ENCODE data around the gene MUC6. TPM values are rescaled to one million over a fixed set of nuclear protein-coding genes. Genes with fewer than 3 reads are reported as not detected.

The MUC6 gene
- total RNA-seq, 2 donors from 2014 or later = 0.10 TPM; not detected in 1

DNA sequence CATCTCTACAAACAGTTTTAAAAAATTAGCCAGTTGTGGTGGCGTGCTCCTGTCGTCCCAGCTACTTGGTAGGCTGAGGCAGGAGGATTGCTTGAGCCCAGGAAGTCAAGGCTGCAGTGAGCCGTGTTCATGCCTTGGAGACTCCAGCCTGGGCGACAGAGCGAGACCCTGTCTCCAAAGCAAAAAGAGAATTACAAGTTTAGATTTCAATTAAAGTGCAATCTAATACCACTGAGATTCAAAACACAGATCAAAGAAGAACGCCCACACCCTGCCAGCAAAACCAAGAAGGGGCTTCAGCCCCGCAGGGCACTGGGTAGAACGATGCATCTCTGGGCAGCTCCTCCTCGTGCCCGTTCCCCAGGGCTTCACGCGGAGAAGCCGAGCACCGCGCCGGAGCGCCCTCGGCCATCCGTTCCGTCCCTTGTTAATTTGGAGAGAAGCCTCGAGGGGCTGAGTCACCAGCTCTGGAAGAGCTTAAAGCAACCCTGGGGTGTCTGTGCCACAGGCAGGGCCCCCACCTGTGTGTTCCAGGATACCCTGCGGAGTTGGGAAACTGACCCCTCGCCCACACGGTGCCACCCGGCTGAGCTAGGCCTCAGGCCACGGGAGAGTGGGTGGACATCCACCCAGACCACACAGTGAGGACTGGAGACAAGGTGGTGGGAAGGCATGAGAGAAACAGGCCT, 63.9 kb downstream of the MUC6 start:
- DNase-seq = no peak
- Histone ChIP-seq H3K4me1 (no peaks in the 10 kb centered on the region), H3K27ac (no peak overlapping the region), H3K9ac (ENCODE audit: low read depth in 2 of 2, low read length in 2 of 2) (no peak overlapping the region), H3K9me3 (no peaks in the 10 kb centered on the region), H3K4me3 (no peak overlapping the region), H3K36me3 (peaks cover 9% of the 10 kb centered on the region), H3K27me3 (no peaks in the 10 kb centered on the region)
- TF ChIP-seq, protein P1, sequence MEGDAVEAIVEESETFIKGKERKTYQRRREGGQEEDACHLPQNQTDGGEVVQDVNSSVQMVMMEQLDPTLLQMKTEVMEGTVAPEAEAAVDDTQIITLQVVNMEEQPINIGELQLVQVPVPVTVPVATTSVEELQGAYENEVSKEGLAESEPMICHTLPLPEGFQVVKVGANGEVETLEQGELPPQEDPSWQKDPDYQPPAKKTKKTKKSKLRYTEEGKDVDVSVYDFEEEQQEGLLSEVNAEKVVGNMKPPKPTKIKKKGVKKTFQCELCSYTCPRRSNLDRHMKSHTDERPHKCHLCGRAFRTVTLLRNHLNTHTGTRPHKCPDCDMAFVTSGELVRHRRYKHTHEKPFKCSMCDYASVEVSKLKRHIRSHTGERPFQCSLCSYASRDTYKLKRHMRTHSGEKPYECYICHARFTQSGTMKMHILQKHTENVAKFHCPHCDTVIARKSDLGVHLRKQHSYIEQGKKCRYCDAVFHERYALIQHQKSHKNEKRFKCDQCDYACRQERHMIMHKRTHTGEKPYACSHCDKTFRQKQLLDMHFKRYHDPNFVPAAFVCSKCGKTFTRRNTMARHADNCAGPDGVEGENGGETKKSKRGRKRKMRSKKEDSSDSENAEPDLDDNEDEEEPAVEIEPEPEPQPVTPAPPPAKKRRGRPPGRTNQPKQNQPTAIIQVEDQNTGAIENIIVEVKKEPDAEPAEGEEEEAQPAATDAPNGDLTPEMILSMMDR (IDR thresholded peaks at IDR 0.05) = no peak
- intact Hi-C loops (cut with DNase I) = no loop called here

DNA sequence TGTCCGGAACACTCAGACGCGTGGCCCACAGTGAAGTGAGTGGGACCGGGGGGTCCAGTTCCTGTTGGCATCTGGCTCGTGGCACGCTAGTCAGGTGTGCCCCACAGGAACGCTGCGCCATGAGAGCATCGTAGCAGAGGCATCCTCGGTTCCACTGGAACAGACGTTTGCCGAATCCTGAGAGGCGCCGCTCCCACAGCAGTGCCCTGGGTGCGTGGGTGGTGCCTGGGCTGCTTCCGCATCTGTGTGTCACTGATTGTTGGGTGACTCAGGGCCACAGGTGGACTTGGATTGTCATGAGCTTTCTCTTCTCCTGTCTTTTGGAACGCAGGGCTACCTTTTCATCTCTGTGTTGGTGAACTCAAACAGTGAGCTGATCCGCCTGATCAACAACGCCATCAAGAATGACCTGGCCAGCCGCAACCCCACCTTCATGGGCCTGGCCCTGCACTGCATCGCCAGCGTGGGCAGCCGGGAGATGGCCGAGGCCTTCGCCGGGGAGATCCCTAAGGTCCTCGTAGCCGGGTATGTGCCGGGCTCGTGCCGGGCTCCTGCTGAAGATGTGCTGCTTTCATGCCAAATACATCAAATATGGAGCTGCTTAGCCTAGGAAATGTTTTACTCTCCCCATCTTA, 64.7 kb downstream of the MUC6 start:
- no peak overlapping the region for H3K9ac ChIP-seq (ENCODE audit: low read depth in 2 of 2, low read length in 2 of 2)
- intact Hi-C loops (cut with DNase I) = no loop called here
- H3K27ac ChIP-seq = no peak overlapping the region
- no peak for DNase-seq
- TF ChIP-seq, protein P1 (IDR thresholded peaks at IDR 0.05) = no peak
- H3K27me3 ChIP-seq = no peaks in the 10 kb centered on the region
- H3K36me3 ChIP-seq = peaks cover 9% of the 10 kb centered on the region
- H3K9me3 ChIP-seq = no peaks in the 10 kb centered on the region
- H3K4me3 ChIP-seq = no peak overlapping the region
- no peaks in the 10 kb centered on the region for H3K4me1 ChIP-seq

DNA sequence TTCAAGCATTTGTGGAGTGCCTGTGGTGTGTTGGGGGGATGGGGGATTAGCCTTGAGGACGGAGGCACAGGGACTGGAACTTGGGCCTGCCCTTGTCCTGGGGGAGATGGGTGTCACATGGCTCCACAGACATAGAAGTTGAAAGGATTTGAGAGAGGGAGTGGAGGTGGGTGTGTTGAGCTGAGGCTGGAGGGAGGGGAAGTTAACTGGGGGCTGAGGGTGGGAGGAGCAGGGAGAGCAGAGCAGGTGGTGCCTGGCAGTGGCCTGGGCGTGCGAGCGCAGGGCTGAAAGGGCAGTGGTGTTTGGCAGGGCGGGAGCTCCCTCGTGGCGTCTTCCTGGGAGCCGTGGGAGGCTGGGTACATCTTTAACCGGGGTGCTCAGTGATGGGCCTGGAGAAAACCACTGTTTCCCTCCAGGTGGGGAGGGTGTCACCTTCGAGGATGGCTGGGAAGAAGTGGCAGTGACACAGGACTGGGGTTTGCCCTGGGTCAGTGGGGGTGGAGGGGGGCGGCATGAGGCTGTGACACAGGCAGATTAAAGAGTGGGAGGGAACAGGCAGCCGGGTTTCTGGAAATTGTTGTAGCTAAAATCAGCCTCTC, 65.3 kb downstream of the MUC6 start:
- TF ChIP-seq, protein P1 (IDR thresholded peaks at IDR 0.05) = no peak
- intact Hi-C loops (cut with DNase I) = no loop called here
- H3K27ac ChIP-seq = no peak overlapping the region
- no peak overlapping the region for H3K9ac ChIP-seq (ENCODE audit: low read depth in 2 of 2, low read length in 2 of 2)
- H3K9me3 ChIP-seq = no peaks in the 10 kb centered on the region
- H3K4me1 ChIP-seq = no peaks in the 10 kb centered on the region
- H3K4me3 ChIP-seq = no peak overlapping the region
- H3K27me3 ChIP-seq = no peaks in the 10 kb centered on the region
- DNase-seq = no peak
- H3K36me3 ChIP-seq = peaks cover 9% of the 10 kb centered on the region

DNA sequence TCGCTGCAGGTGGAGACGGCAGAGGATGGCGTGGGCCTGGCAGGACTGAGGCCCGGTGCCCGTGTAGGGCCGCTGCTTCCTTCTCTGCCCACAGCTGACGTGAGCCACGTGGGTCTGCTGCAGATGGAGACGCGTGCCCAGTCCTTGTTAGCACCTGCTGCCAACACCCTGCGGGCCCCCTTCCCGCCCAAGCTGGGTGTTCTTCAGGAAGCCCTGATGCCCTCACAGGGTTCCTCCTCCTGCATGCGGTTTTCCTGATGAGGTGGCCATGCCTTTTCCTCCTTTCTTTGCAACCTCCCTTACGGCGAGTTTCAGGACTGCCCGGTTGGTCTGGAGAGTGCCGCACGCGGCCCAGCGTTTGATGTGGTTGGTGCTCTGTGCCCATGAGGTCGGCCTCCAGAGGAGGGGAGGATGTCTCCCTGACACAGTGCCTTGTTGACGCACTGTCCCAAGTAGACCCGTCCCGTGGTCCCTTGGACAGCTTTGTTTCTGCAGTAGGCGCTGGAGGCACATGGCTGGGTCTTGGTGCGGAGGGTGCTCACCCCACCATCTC, 66.1 kb downstream of the MUC6 start:
- H3K9me3 ChIP-seq = no peaks in the 10 kb centered on the region
- H3K27ac ChIP-seq = no peak overlapping the region
- no peaks in the 10 kb centered on the region for H3K27me3 ChIP-seq
- no peak overlapping the region for H3K9ac ChIP-seq (ENCODE audit: low read depth in 2 of 2, low read length in 2 of 2)
- no peak overlapping the region for H3K4me3 ChIP-seq
- H3K4me1 ChIP-seq = no peaks in the 10 kb centered on the region
- peaks cover 9% of the 10 kb centered on the region for H3K36me3 ChIP-seq
- intact Hi-C loops (cut with DNase I) = no loop called here
- TF ChIP-seq, protein P1 (IDR thresholded peaks at IDR 0.05) = no peak
- DNase-seq = no peak

DNA sequence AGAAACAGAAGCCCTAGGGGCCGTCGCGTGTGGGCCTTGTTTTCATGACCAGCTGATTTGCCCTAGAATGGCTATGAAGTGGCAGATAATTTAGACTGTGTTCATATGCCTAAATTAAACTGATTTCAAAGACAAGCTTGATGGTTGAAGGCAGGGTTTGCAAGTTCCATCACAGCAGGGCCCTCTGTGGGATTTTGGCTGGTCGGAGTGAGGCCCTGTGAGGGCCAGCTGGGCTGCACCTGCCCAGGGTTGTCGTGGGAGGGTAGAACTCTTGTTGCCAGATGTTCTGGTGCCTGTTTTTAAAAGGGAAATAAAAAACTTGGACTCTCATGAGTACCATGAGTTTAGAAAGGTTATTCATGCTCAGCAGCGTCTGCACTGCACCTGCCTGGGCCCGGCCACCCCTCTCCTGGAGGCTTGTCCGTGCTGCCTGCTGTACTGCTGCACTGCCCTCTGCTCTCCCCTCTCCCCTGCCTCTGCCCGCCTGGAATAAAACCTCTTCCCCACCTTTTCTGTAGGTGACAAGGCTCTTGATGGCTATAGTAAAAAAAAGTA, 66.8 kb downstream of the MUC6 start:
- TF ChIP-seq, protein P1 (IDR thresholded peaks at IDR 0.05) = no peak
- no peak for DNase-seq
- peaks cover 9% of the 10 kb centered on the region for H3K36me3 ChIP-seq
- no peak overlapping the region for H3K9ac ChIP-seq (ENCODE audit: low read depth in 2 of 2, low read length in 2 of 2)
- no peak overlapping the region for H3K4me3 ChIP-seq
- no peaks in the 10 kb centered on the region for H3K27me3 ChIP-seq
- no peak overlapping the region for H3K27ac ChIP-seq
- intact Hi-C loops (cut with DNase I) = no loop called here
- H3K4me1 ChIP-seq = no peaks in the 10 kb centered on the region
- H3K9me3 ChIP-seq = no peaks in the 10 kb centered on the region

Measured in colonic mucosa (tissue), 4 donors.